HUES6 (cell line): Measurements from ENCODE around the gene TRPM5.

ENCODE experiments used
- H3K27ac ChIP-seq: 2 replicates; pipeline ENCODE4 v1.7.0; 2013; ENCODE audit warnings: low read depth, mild to moderate bottlenecking, low read length, inconsistent platforms
- H3K27me3 ChIP-seq: 2 replicates; pipeline ENCODE4 v1.6.1; 2013; ENCODE audit warnings: low read length; ENCODE audit not compliant: control insufficient read depth, insufficient read depth
- H3K36me3 ChIP-seq: 2 replicates; pipeline ENCODE4 v1.6.1; 2013; ENCODE audit warnings: low read length; ENCODE audit not compliant: control insufficient read depth, insufficient read depth
- H3K4me1 ChIP-seq: 2 replicates; pipeline ENCODE4 v1.6.1; 2013; ENCODE audit warnings: low read length; ENCODE audit not compliant: control insufficient read depth, insufficient read depth
- H3K4me3 ChIP-seq: 2 replicates; pipeline ENCODE4 v1.5.1; 2013; ENCODE audit warnings: low read depth, low read length
- H3K9ac ChIP-seq: one replicate; pipeline ENCODE4 v1.6.1; 2013; ENCODE audit warnings: mild to moderate bottlenecking, low read length
- H3K9me3 ChIP-seq: 2 replicates; pipeline ENCODE4 v1.6.1; 2013; ENCODE audit warnings: low read depth, low read length; ENCODE audit not compliant: control insufficient read depth, insufficient read depth

TRPM5 gene

GRCh38 chr11:2461956-2462542 lies 17.7 kb upstream of the TRPM5 start:
- H3K27ac ChIP-seq: no peak overlapping the region
- H3K4me3 ChIP-seq: no peak overlapping the region
- H3K4me1 ChIP-seq: no peaks in the 10 kb centered on the region
- H3K9ac ChIP-seq: no peak overlapping the region
- peaks cover 56% of the 10 kb centered on the region for H3K27me3 ChIP-seq
- H3K36me3 ChIP-seq: no peaks in the 10 kb centered on the region
- H3K9me3 ChIP-seq: no peaks in the 10 kb centered on the region

- peaks cover 52% of the 10 kb centered on the region for H3K27me3 ChIP-seq
Observed at GRCh38 chr11:2461253-2461955, 17.1 kb upstream of the TRPM5 start.

GRCh38 chr11:2460540-2461252 lies 16.4 kb upstream of the TRPM5 start:
- no peak overlapping the region for H3K27ac ChIP-seq
- peaks cover 48% of the 10 kb centered on the region for H3K27me3 ChIP-seq
- no peaks in the 10 kb centered on the region for H3K4me1 ChIP-seq
- H3K36me3 ChIP-seq: no peaks in the 10 kb centered on the region
- no peaks in the 10 kb centered on the region for H3K9me3 ChIP-seq
- H3K4me3 ChIP-seq: no peak overlapping the region
- no peak overlapping the region for H3K9ac ChIP-seq

More at GRCh38 chr11:2461253-2461955, 17.1 kb upstream of the TRPM5 start:
- Histone ChIP-seq H3K4me1 (no peaks in the 10 kb centered on the region), H3K4me3 (no peak overlapping the region), H3K27ac (no peak overlapping the region), H3K36me3 (no peaks in the 10 kb centered on the region), H3K9ac (no peak overlapping the region), H3K9me3 (no peaks in the 10 kb centered on the region)

- peaks cover 44% of the 10 kb centered on the region for H3K27me3 ChIP-seq
- no peaks in the 10 kb centered on the region for H3K4me1 ChIP-seq
- no peaks in the 10 kb centered on the region for H3K36me3 ChIP-seq
- no peak overlapping the region for H3K9ac ChIP-seq
- H3K27ac ChIP-seq: no peak overlapping the region
- no peak overlapping the region for H3K4me3 ChIP-seq
- H3K9me3 ChIP-seq: no peaks in the 10 kb centered on the region
Observed at GRCh38 chr11:2459796-2460531, 15.7 kb upstream of the TRPM5 start.

- H3K27me3 ChIP-seq: peaks cover 51% of the 10 kb centered on the region
- no peaks in the 10 kb centered on the region for H3K36me3 ChIP-seq
- no peak overlapping the region for H3K4me3 ChIP-seq
- no peak overlapping the region for H3K27ac ChIP-seq
- H3K9ac ChIP-seq: no peak overlapping the region
- no peaks in the 10 kb centered on the region for H3K9me3 ChIP-seq
- no peaks in the 10 kb centered on the region for H3K4me1 ChIP-seq
Observed at GRCh38 chr11:2459016-2459725, 14.9 kb upstream of the TRPM5 start.

GRCh38 chr11:2458321-2458720 lies 14.0 kb upstream of the TRPM5 start:
- Histone ChIP-seq H3K9ac (no peak overlapping the region), H3K36me3 (no peaks in the 10 kb centered on the region), H3K27me3 (peaks cover 55% of the 10 kb centered on the region), H3K9me3 (no peaks in the 10 kb centered on the region), H3K4me1 (no peaks in the 10 kb centered on the region), H3K27ac (no peak overlapping the region), H3K4me3 (no peak overlapping the region)

GRCh38 chr11:2453436-2453835 lies 9.1 kb upstream of the TRPM5 start:
- Histone ChIP-seq H3K4me3 (no peak overlapping the region), H3K27me3 (peaks cover 77% of the 10 kb centered on the region)

GRCh38 chr11:2452321-2453012 lies 8.2 kb upstream of the TRPM5 start:
- Histone ChIP-seq H3K9ac (no peak overlapping the region), H3K36me3 (no peaks in the 10 kb centered on the region), H3K4me3 (no peak overlapping the region), H3K27ac (no peak overlapping the region), H3K9me3 (no peaks in the 10 kb centered on the region), H3K4me1 (no peaks in the 10 kb centered on the region), H3K27me3 (peaks cover 77% of the 10 kb centered on the region)

More at GRCh38 chr11:2453436-2453835, 9.1 kb upstream of the TRPM5 start:
- Histone ChIP-seq H3K36me3 (no peaks in the 10 kb centered on the region), H3K9me3 (no peaks in the 10 kb centered on the region), H3K27ac (no peak overlapping the region), H3K4me1 (no peaks in the 10 kb centered on the region), H3K9ac (no peak overlapping the region)

- H3K27ac ChIP-seq: no peak overlapping the region
- no peak overlapping the region for H3K4me3 ChIP-seq
Observed at GRCh38 chr11:2451916-2452315, 7.6 kb upstream of the TRPM5 start.

GRCh38 chr11:2451336-2451735 lies 7.0 kb upstream of the TRPM5 start:
- Histone ChIP-seq H3K9ac (no peak overlapping the region), H3K36me3 (no peaks in the 10 kb centered on the region), H3K27me3 (peaks cover 82% of the 10 kb centered on the region), H3K27ac (no peak overlapping the region), H3K4me1 (no peaks in the 10 kb centered on the region), H3K4me3 (no peak overlapping the region), H3K9me3 (no peaks in the 10 kb centered on the region)

More at GRCh38 chr11:2451916-2452315, 7.6 kb upstream of the TRPM5 start:
- Histone ChIP-seq H3K27me3 (peaks cover 77% of the 10 kb centered on the region), H3K9me3 (no peaks in the 10 kb centered on the region), H3K9ac (no peak overlapping the region), H3K4me1 (no peaks in the 10 kb centered on the region), H3K36me3 (no peaks in the 10 kb centered on the region)
